GM18507 (cell line): Measurements from ENCODE around the gene C11orf24.
"Not testable (repeated sequence)": the region's sequence is repeated elsewhere in the genome, so short reads cannot be mapped to it uniquely, and the experiment has no call there.

Experiments
- DNase-seq: peaks from one replicate; pipeline ENCODE4 v3.0.0; 2011; ENCODE audit warnings: low read depth; ENCODE audit not compliant: insufficient read length; ENCODE audit errors: extremely low spot score
- FAIRE-seq: peaks from 2 replicates; lab custom pipeline; 2011; peaks lifted over from hg19 to GRCh38; lab: Jason Lieb, UNC

Gene C11orf24

DNA sequence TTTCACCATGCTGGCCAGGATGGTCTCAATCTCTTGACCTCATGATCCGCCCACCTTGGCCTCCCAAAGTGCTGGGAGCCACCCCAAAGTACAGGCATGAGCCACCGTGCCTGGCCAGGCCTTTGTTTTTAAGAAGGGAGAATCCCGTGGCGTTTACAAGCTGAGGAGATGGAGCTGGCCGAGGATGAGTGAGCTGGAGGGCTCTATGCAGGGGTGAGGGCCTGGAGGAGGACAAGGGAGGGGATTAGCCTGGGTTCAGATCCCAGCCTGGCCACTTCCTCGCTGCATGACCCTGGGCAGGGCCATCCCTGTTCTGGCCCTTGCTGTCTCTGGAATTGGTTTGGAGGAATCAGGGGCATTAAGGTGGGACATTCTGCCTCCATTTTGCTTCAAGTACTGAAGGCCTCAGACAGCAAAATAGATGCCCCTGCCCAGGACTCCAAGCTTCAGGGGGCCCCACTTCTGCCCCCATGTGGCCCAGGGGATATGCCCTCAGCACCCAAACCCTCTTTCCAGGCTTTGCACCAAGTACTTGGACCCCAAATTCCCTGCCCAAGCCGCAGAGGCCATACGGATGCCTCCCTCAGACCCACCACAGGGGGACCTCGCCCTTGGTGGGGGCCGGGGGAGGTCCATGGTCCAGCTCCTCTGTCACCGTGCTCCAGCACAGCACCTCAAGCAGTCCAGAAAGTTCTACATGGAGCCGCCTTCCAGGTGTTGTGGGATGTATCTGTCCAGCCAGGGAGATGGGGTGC, 28.5 kb upstream of the C11orf24 start:
- DNase-seq = no peak
- no peak for FAIRE-seq

DNA sequence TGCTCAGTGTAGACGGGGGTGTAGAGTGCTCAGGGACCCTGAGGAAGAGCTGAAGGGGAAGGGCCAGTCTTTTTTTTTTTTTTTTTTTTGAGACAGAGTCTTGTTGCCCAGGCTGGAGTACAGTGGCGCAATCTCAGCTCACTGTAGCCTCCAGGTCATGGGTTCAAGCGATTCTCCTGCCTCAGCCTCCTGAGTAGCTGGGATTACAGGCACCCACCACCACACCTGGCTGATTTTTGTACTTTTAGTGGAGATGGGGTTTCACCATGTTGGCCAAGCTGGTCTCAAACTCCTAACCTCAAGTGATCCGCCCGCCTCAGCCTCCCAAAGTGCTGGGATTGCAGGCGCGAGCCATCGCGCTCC, 27.7 kb upstream of the C11orf24 start:
- FAIRE-seq, DNase-seq: not testable (repeated sequence)

DNA sequence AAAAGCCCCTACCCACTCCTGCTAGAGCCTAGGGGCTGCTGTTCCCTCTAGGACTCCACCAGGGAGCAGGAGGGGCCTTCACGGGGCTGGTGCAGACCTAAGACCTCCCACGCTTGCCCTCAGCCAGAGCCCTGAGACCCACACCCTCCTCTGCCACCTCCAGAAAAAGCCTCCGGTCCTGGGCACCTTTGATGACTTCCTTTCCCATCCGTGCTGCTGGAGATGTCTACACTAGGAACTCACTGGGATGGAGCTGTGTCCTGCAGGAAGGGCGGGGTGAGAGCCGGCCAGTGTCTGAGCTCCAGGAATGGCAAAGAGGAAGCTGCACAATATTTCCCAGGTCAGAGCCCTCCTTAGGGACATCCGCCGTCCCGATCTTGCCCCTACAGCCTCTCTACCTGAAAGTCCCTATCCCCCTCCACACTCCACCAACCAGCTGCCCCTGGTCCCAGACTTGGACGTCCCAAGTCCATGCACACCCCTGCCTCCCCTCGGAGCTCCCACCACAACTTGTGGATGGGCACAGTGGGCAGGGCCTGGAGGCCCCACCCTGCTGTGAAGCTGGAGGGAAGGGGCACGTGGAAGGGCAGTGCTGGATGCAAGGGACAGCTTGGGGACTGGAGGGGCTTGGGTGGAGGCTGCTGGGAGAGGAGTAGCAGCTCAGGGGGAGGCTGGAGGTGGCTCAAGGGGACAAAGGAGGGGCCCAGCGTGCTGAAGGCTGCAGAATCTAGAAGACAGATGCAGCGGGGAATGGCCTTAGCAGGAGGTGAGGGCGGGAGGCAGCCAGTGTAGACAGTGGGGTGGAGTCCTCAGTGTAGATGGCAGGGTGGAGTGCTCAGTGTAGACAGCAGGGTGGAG, 27.1 kb upstream of the C11orf24 start:
- DNase-seq (no peak), FAIRE-seq (no peak)

DNA sequence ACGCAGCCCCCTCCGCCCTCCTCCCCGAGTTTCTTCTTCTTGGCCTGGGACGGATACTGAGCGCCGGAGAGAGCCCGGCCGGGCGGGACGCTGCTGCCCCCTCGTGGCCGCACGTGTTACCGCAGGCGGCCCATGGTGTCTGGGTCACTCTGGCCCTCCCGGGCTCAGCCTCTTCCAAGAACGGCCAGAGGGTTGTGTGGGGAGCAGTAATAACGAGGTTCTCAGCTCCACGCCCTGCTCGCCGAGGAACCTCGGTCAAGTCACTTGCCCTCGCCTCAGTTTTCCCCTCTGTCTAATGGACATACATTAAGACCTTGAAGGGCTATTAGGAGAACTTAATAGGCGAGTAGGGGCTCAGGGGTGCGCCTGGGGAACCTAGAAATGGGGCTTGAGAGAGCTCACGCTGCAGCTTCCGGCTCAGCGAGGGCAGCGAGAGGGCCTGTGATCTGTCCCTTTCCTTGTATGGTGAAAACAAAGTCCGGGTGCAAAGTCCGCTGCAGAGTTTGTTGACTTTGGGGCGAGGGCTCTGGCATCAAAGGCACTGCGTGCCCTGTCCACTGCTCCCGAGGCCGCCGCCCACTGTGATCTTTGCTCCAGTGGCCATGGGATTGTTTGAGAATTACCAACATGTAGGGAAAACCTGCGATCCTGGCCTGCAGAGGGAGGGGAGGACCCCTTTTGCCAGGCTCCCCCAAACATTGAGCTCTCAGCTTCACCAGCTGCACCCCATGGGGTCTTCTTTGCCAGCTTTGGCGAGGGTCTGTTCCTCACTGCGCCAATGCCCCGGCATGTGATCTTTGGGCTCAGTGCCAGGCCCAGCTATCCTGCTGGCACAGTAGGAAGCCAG, 26.3 kb upstream of the C11orf24 start:
- DNase-seq (peak; percentile 72), FAIRE-seq (peak; percentile 77)

- FAIRE-seq (no peak), DNase-seq (no peak)
Measured at GRCh38 chr11:68297494-68297811, 25.7 kb upstream of the C11orf24 start.

DNA sequence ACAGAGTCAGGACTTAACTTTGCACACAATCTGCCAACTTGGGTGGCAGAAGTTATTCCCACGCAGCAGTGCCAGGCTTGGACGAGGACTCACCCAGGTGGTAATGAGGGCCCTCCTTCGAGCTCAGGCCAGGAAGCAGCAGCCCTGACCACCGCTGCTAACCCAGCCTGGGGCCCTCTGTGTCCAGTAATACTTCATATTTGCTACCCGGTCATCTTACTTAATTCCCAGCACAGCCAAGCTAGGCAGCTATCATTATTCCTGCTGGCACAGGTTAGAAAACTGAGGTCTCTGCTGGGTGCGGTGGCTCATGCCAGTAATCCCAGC, 25.2 kb upstream of the C11orf24 start:
- no peak for FAIRE-seq

DNA sequence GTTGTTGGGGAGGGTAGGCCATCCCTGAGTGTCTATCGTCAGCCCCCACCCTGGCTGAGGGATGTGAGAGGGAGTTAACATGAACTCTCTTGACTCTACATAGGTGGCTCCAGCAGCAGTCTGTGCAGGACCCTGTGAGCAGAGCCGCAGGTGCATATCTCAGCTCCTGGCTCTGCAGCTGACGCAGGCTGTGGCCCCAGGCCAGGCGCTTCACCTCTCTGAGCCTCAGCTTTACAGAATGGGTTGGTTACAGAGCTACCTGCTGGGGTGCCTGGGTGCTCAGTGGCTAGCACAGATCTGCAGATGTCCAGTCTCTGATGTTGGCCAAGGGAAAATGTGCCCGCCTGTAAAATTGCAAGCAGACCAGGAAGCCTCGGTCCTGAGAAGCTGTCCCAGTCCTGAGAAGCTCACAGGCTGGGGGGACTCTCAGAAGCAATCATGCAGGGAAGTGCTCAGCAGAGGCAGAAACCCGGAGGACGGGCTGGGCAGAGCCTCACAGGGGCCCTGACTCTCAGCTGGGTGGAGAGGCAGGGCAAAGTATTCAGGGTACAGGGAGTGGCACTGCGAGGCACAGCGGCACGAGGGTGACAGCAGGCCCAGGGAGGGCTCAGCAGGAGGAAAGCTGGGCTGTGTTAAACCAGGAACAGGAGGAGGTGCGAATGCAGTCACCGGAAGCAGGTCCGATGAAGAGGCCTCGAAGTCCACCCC, 24.7 kb upstream of the C11orf24 start:
- FAIRE-seq (no peak), DNase-seq (no peak)

More for the DNA sequence above, 25.2 kb upstream of the C11orf24 start:
- DNase-seq = no peak

DNA sequence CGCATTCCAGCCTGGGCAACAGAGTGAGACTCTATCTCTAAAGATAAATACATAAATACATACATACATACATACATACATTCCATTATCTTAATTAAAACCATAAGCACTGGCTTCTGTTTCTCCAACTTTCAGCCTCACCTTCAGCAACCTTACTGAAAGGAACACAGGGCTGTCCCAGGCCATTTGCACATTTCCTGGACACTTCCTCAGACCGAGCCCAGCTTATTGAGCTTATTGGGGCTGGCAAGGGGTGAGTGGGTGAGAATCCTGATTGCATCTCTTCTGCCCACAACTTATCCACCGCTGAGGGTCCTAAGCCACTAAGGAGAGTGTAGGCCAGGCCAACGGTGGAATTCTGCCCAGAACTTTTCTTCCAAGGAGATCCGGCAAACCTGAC, 24.2 kb upstream of the C11orf24 start:
- FAIRE-seq = no peak
- DNase-seq = no peak

- no peak for DNase-seq
- no peak for FAIRE-seq
Measured at GRCh38 chr11:68295271-68295670, 23.5 kb upstream of the C11orf24 start.

GRCh38 chr11:68293708-68294107, 21.9 kb upstream of the C11orf24 start:
- FAIRE-seq (no peak), DNase-seq (no peak)

GRCh38 chr11:68289456-68289855, 17.7 kb upstream of the C11orf24 start:
- no peak for FAIRE-seq
- no peak for DNase-seq

- DNase-seq = no peak
Measured at GRCh38 chr11:68287419-68287818, 15.6 kb upstream of the C11orf24 start.

DNA sequence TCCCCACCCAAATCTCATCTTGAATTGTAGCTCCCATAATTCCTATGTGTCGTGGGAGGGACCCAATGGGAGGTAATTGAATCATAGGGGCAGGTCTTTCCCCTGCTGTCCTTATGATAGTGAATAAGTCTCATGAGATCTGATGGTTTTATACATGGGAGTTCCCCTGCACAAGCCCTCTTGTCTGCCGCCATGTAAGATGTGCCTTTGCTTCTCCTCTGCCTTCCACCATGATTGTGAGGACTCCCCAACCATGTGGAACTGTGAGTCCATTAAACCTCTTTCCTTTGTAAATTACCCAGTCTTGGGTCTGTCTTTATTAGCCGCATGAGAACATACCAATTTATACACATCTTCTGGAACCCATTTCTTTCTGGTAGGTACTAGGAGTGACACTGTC, 12.8 kb upstream of the C11orf24 start:
- FAIRE-seq, DNase-seq: not testable (repeated sequence)

More at GRCh38 chr11:68287419-68287818, 15.6 kb upstream of the C11orf24 start:
- FAIRE-seq = no peak

DNA sequence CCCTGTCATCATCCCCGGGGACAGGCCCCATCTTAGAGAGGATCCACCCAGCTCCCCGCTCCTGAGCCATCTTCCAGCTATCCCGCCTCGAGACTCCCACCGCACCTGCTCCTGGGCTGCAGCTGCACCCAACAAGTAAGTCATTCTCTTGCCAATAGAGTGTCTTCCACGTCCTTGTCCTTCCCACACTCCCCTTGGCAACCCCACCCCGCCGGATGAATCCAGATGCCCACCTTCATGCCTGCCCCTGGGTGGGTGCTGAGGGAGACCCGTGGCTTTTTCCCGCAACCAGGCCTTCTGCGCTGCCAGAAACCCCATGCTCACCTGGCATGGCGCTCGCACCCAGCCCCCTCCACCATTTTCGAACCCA, 11.1 kb upstream of the C11orf24 start:
- FAIRE-seq (no peak), DNase-seq (no peak)

- peak; percentile 92 for FAIRE-seq
- peak; percentile 43 for DNase-seq
Measured at GRCh38 chr11:68282141-68282860, 10.5 kb upstream of the C11orf24 start.

- FAIRE-seq (no peak), DNase-seq (no peak)
Measured at GRCh38 chr11:68279676-68280075, 7.9 kb upstream of the C11orf24 start.

DNA sequence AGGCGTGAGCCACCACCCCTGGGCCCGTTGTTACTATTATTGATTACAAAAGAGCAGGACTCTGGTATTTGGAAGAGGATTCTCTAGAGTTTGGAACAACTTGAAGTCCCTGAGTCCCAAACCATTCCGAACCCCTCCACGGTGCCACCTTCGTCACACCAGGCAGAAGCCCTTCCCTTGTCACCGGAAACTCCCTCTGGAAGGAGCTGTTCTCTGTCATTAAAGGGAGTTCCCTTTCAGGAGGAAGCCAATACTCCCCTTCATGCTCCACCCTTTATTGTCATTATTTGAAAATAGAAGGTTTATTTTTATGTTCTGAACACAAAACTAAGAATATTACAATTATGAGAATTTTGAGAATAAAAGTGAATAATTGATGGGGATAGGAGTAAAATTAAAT, 5.1 kb upstream of the C11orf24 start:
- FAIRE-seq (no peak), DNase-seq (no peak)

GRCh38 chr11:68275721-68276507, 4.1 kb upstream of the C11orf24 start:
- DNase-seq (no peak), FAIRE-seq (no peak)
